ENCODE measurements around the gene GPRASP3. TPM values are rescaled to one million over a fixed set of nuclear protein-coding genes. Genes with fewer than 3 reads are reported as not detected.

The GPRASP3 gene
- total and polyA plus RNA-seq, 2 experiments from 2014 or later = 1.5 to 2.7 TPM

- Histone ChIP-seq H3K27ac (no peak overlapping the region), H2AFZ (no peak overlapping the region), H3K9me2 (ENCODE audit: insufficient read depth) (no peaks in the 10 kb centered on the region), H3K4me3 (no peak overlapping the region), H3K9me3 (ENCODE audit: low read depth) (no peaks in the 10 kb centered on the region), H3K4me2 (ENCODE audit: unreplicated experiment) (no peak overlapping the region), H3K4me1 (ENCODE audit: insufficient read depth) (no peaks in the 10 kb centered on the region), H3K36me3 (ENCODE audit: low read depth) (no peaks in the 10 kb centered on the region), H3F3A (ENCODE audit: insufficient read depth) (no peaks in the 10 kb centered on the region), H3K27me3 (replicated peaks; ENCODE audit: insufficient read depth) (no peaks in the 10 kb centered on the region), H3K79me2 (ENCODE audit: insufficient read depth) (no peaks in the 10 kb centered on the region), H3K9ac (no peak overlapping the region), H4K20me1 (ENCODE audit: insufficient read depth) (no peaks in the 10 kb centered on the region)
- in situ Hi-C loops (cut with MboI) = no loop called here
- DNase-seq = no peak
- no peak for TF ChIP-seq EZH2phosphoT487 (IDR thresholded peaks at IDR 0.05; ENCODE audit: insufficient read depth, low read depth)
- no peak for TF ChIP-seq EZH2 (IDR thresholded peaks at IDR 0.05; ENCODE audit: insufficient read depth, poor library complexity, severe bottlenecking)
- 97 to 100% methylated on average over 3 of the region's 3 CpGs for WGBS, 2 experiments (ENCODE audit: low coverage in 1 of 2, low lambda C conversion rate in 2 of 2, missing lambda C conversion rate in 2 of 2)
These were observed 25.8 kb upstream of the GPRASP3 start for GRCh38 chrX:102694749-102695148.

DNA sequence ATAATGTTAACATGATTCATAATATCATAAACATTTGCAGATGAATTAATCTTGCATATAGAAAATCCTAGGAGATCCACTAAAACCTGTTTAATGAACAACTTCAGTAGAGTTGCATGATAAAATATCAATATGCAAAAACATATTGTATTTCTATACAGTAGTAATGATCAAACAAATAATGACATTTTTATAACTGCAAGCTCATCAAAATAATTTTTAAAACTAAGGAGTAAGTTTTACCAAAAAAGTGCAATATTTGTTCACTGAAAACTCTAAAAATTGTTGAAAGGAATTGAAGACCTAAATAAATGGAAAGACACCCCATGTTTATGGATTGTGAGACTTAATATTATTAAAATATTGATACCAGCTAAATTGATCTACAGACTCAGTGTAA, 24.2 kb upstream of the GPRASP3 start:
- no peaks in the 10 kb centered on the region for H3K9me2 ChIP-seq (ENCODE audit: insufficient read depth)
- no peaks in the 10 kb centered on the region for H4K20me1 ChIP-seq (ENCODE audit: insufficient read depth)
- H2AFZ ChIP-seq = no peak overlapping the region
- no peaks in the 10 kb centered on the region for H3K27me3 ChIP-seq (replicated peaks; ENCODE audit: insufficient read depth)
- no peaks in the 10 kb centered on the region for H3K9me3 ChIP-seq (ENCODE audit: low read depth)
- no peak overlapping the region for H3K4me3 ChIP-seq
- DNase-seq = no peak
- no peaks in the 10 kb centered on the region for H3K79me2 ChIP-seq (ENCODE audit: insufficient read depth)
- no peak overlapping the region for H3K4me2 ChIP-seq (ENCODE audit: unreplicated experiment)
- H3K27ac ChIP-seq = no peak overlapping the region
- in situ Hi-C loops (cut with MboI) = no loop called here
- H3K9ac ChIP-seq = no peak overlapping the region
- H3K36me3 ChIP-seq (ENCODE audit: low read depth) = no peaks in the 10 kb centered on the region
- H3K4me1 ChIP-seq (ENCODE audit: insufficient read depth) = no peaks in the 10 kb centered on the region
- TF ChIP-seq EZH2phosphoT487 (IDR thresholded peaks at IDR 0.05; ENCODE audit: insufficient read depth, low read depth) = no peak
- no peak for TF ChIP-seq EZH2 (IDR thresholded peaks at IDR 0.05; ENCODE audit: insufficient read depth, poor library complexity, severe bottlenecking)
- no peaks in the 10 kb centered on the region for H3F3A ChIP-seq (ENCODE audit: insufficient read depth)

GRCh38 chrX:102697494-102697893, 23.0 kb upstream of the GPRASP3 start:
- Histone ChIP-seq H3K4me2 (ENCODE audit: unreplicated experiment) (no peak overlapping the region), H3K79me2 (ENCODE audit: insufficient read depth) (no peaks in the 10 kb centered on the region), H4K20me1 (ENCODE audit: insufficient read depth) (no peaks in the 10 kb centered on the region), H3F3A (ENCODE audit: insufficient read depth) (no peaks in the 10 kb centered on the region), H3K4me3 (no peak overlapping the region), H3K27ac (no peak overlapping the region), H3K36me3 (ENCODE audit: low read depth) (no peaks in the 10 kb centered on the region), H3K9ac (no peak overlapping the region), H3K27me3 (replicated peaks; ENCODE audit: insufficient read depth) (no peaks in the 10 kb centered on the region), H3K9me2 (ENCODE audit: insufficient read depth) (no peaks in the 10 kb centered on the region), H3K9me3 (ENCODE audit: low read depth) (no peaks in the 10 kb centered on the region), H2AFZ (no peak overlapping the region), H3K4me1 (ENCODE audit: insufficient read depth) (no peaks in the 10 kb centered on the region)
- in situ Hi-C loops (cut with MboI) = no loop called here
- TF ChIP-seq EZH2 (IDR thresholded peaks at IDR 0.05; ENCODE audit: insufficient read depth, poor library complexity, severe bottlenecking) = no peak
- no peak for TF ChIP-seq EZH2phosphoT487 (IDR thresholded peaks at IDR 0.05; ENCODE audit: insufficient read depth, low read depth)
- peak; percentile 49 for DNase-seq

- no peaks in the 10 kb centered on the region; the same call in 1 of the 2 replicates for H3K4me1 ChIP-seq (ENCODE audit: insufficient read depth)
- in situ Hi-C loops (cut with MboI) = no loop called here
- H3K36me3 ChIP-seq (ENCODE audit: low read depth) = no peaks in the 10 kb centered on the region
- no peak for DNase-seq
- WGBS, 2 experiments (ENCODE audit: low coverage in 1 of 2, low lambda C conversion rate in 2 of 2, missing lambda C conversion rate in 2 of 2) = 52 to 59% methylated on average over 2 of the region's 2 CpGs
- no peak overlapping the region for H3K4me3 ChIP-seq
- no peaks in the 10 kb centered on the region for H3K9me3 ChIP-seq (ENCODE audit: low read depth)
- no peak overlapping the region for H3K9ac ChIP-seq
- H3K79me2 ChIP-seq (ENCODE audit: insufficient read depth) = no peaks in the 10 kb centered on the region
- no peaks in the 10 kb centered on the region for H3K27me3 ChIP-seq (replicated peaks; ENCODE audit: insufficient read depth)
- H4K20me1 ChIP-seq (ENCODE audit: insufficient read depth) = no peaks in the 10 kb centered on the region
- no peak overlapping the region for H3K27ac ChIP-seq
- H3K4me2 ChIP-seq (ENCODE audit: unreplicated experiment) = no peak overlapping the region
- H3K9me2 ChIP-seq (ENCODE audit: insufficient read depth) = no peaks in the 10 kb centered on the region
- H2AFZ ChIP-seq = no peak overlapping the region
- TF ChIP-seq EZH2phosphoT487 (IDR thresholded peaks at IDR 0.05; ENCODE audit: insufficient read depth, low read depth) (no peak), EZH2 (IDR thresholded peaks at IDR 0.05; ENCODE audit: insufficient read depth, poor library complexity, severe bottlenecking) (no peak)
- no peaks in the 10 kb centered on the region for H3F3A ChIP-seq (ENCODE audit: insufficient read depth)
These were observed 11.6 kb upstream of the GPRASP3 start for GRCh38 chrX:102708900-102709299.

DNA sequence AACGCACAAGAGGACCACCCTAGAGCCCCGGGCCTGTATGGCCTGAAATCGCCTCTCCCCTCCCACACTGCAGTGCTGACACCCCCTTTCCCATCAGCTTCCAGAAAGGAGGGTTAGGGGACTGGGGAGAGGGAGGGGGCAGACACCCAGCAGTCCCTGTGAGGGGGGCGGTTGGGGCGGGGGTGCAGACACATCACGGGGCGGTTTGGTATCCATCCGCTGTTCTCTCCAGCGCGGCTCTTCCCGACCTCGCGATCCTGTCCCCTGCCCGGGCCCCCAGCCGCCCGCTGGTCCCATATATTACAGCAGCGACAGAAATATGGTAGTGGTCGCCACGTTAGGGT, 8.7 kb upstream of the GPRASP3 start:
- WGBS, 2 experiments (ENCODE audit: low coverage in 1 of 2, low lambda C conversion rate in 2 of 2, missing lambda C conversion rate in 2 of 2) = no CpG with 5 or more reads among the region's 19 CpGs
- Histone ChIP-seq H3K4me2 (ENCODE audit: unreplicated experiment) (no peak overlapping the region), H3K4me3 (peak overlapping the region; percentile 78), H3K27ac (no peak overlapping the region), H3K36me3 (ENCODE audit: low read depth) (no peaks in the 10 kb centered on the region), H2AFZ (peak overlapping the region; percentile 91), H3K9me2 (ENCODE audit: insufficient read depth) (no peaks in the 10 kb centered on the region), H3K27me3 (replicated peaks; ENCODE audit: insufficient read depth) (no peaks in the 10 kb centered on the region), H3F3A (ENCODE audit: insufficient read depth) (no peaks in the 10 kb centered on the region), H3K79me2 (ENCODE audit: insufficient read depth) (no peaks in the 10 kb centered on the region), H3K9ac (peak overlapping the region; percentile 85; the same call in 1 of the 2 replicates), H4K20me1 (ENCODE audit: insufficient read depth) (no peaks in the 10 kb centered on the region), H3K9me3 (ENCODE audit: low read depth) (no peaks in the 10 kb centered on the region), H3K4me1 (ENCODE audit: insufficient read depth) (no peaks in the 10 kb centered on the region; the same call in 1 of the 2 replicates)
- TF ChIP-seq EZH2 (IDR thresholded peaks at IDR 0.05; ENCODE audit: insufficient read depth, poor library complexity, severe bottlenecking) (no peak), EZH2phosphoT487 (IDR thresholded peaks at IDR 0.05; ENCODE audit: insufficient read depth, low read depth) (no peak)
- no peak for DNase-seq
- in situ Hi-C loops (cut with MboI) = no loop called here

Measured in GM23248 (cell line).